ENCODE data around the gene MYO9B. TPM values are rescaled to one million over a fixed set of nuclear protein-coding genes. Genes with fewer than 3 reads are reported as not detected.
A peak's percentile ranks its signal among the peaks of the same experiment; 100 is the strongest.

Gene MYO9B
- total RNA-seq, 6 experiments from 2014 or later, result 25.4 to 38.7 (median 36.0) TPM

GRCh38 chr19:17156296-17156946 is 80.8 kb downstream of the MYO9B start:
- H3K9me3 ChIP-seq, result no peaks in the 10 kb centered on the region
- TF ChIP-seq CTCF (IDR thresholded peaks at IDR 0.05), result no peak
- no peaks in the 10 kb centered on the region for H3K27me3 ChIP-seq
- intact Hi-C loops (cut with DNase I), result no loop called here
- no peak overlapping the region for H3K27ac ChIP-seq
- peaks cover 0 to 11% (median 0%) of the 10 kb centered on the region in 4 donors for H3K4me1 ChIP-seq
- 88% methylated on average over 6 of the region's 11 CpGs for WGBS (ENCODE audit: insufficient coverage, low coverage, low lambda C conversion rate, missing lambda C conversion rate)
- no peak for ATAC-seq
- no peak overlapping the region for H3K4me3 ChIP-seq
- H3K36me3 ChIP-seq, result peaks cover 0 to 53% (median 18%) of the 10 kb centered on the region in 4 donors
- no peak for DNase-seq

- Histone ChIP-seq H3K36me3 (peaks cover 0 to 53% (median 18%) of the 10 kb centered on the region in 4 donors), H3K27ac (no peak overlapping the region), H3K4me3 (no peak overlapping the region), H3K9me3 (no peaks in the 10 kb centered on the region), H3K27me3 (no peaks in the 10 kb centered on the region), H3K4me1 (peaks cover 0 to 11% (median 0%) of the 10 kb centered on the region in 4 donors)
- WGBS (ENCODE audit: insufficient coverage, low coverage, low lambda C conversion rate, missing lambda C conversion rate), result 75% methylated on average over 12 of the region's 12 CpGs
- no peak for TF ChIP-seq CTCF (IDR thresholded peaks at IDR 0.05)
- ATAC-seq, result peak; percentile 52 to 68 (median 62)
- intact Hi-C loops (cut with DNase I), result no loop called here
- peak in 1 of 3 donors; percentile 35 for DNase-seq
Observed at GRCh38 chr19:17156947-17157302, 81.3 kb downstream of the MYO9B start.

- no peaks in the 10 kb centered on the region for H3K9me3 ChIP-seq
- no peaks in the 10 kb centered on the region for H3K27me3 ChIP-seq
- H3K36me3 ChIP-seq, result peaks cover 0 to 61% (median 16%) of the 10 kb centered on the region in 4 donors
- peaks cover 0 to 11% (median 0%) of the 10 kb centered on the region in 4 donors for H3K4me1 ChIP-seq
- no peak overlapping the region for H3K4me3 ChIP-seq
- DNase-seq (no peak), ATAC-seq (no peak)
- no peak overlapping the region for H3K27ac ChIP-seq
- intact Hi-C loops (cut with DNase I), result no loop called here
- 94% methylated on average over 8 of the region's 15 CpGs for WGBS (ENCODE audit: insufficient coverage, low coverage, low lambda C conversion rate, missing lambda C conversion rate)
- TF ChIP-seq CTCF (IDR thresholded peaks at IDR 0.05), result no peak
- no peak for TF ChIP-seq POLR2A (IDR thresholded peaks at IDR 0.05)
Observed at GRCh38 chr19:17158584-17158983, 83.0 kb downstream of the MYO9B start.

GRCh38 chr19:17159466-17160393 is 84.2 kb downstream of the MYO9B start:
- Histone ChIP-seq H3K4me1 (peaks cover 0 to 11% (median 0%) of the 10 kb centered on the region in 4 donors), H3K27me3 (no peaks in the 10 kb centered on the region), H3K4me3 (no peak overlapping the region), H3K36me3 (peaks cover 0 to 62% (median 15%) of the 10 kb centered on the region in 4 donors), H3K9me3 (no peaks in the 10 kb centered on the region), H3K27ac (peak overlapping the region in 1 of 3 donors; percentile 40)
- DNase-seq (no peak), ATAC-seq (peak; percentile 54 to 95 (median 70))
- TF ChIP-seq POLR2A (IDR thresholded peaks at IDR 0.05) (no peak), CTCF (IDR thresholded peaks at IDR 0.05) (no peak)
- WGBS (ENCODE audit: insufficient coverage, low coverage, low lambda C conversion rate, missing lambda C conversion rate), result 52% methylated on average over 8 of the region's 9 CpGs
- intact Hi-C loops (cut with DNase I), result no loop called here

Measured in right lobe of liver (tissue), 6 donors.